ENCODE results near the gene ZBTB11.

ZBTB11 gene

DNA sequence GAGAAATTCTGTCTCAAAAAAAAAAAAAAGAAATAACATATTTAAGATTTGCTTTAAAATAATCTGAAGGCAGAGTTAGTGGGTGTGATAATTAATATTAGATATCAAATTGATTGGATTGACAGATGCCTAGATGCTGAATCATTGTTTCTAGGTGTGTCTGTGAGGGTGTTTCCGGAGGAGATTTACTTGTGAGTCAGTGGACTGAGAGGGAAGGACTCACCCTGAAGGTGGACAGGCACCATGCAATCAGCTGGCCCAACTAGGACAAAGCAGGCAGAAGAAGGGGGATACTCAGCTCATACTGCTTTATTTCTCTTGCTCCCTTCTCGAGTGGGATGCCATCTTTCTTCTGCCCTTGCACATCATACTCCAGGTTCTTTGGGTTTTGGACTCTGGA is 26.2 kb upstream of the ZBTB11 start:
- TF ChIP-seq GFI1B (tag by site-specific recombination; IDR thresholded peaks at IDR 0.05) (no peak), ZEB2 (tag by site-specific recombination; IDR thresholded peaks at IDR 0.05) (no peak), ZNF394 (tag by site-specific recombination; IDR thresholded peaks at IDR 0.05; ENCODE audit: borderline replicate concordance) (no peak), ZNF132 (tag by site-specific recombination; IDR thresholded peaks at IDR 0.05; ENCODE audit: borderline replicate concordance) (no peak), REPIN1 (tag by site-specific recombination; IDR thresholded peaks at IDR 0.05; ENCODE audit: low read depth) (no peak), ZNF768 (tag by site-specific recombination; IDR thresholded peaks at IDR 0.05) (no peak), ZNF146 (tag by site-specific recombination; IDR thresholded peaks at IDR 0.05) (no peak), FEZF1 (tag by site-specific recombination; IDR thresholded peaks at IDR 0.05) (no peak)
- TF ChIP-seq, protein P1, sequence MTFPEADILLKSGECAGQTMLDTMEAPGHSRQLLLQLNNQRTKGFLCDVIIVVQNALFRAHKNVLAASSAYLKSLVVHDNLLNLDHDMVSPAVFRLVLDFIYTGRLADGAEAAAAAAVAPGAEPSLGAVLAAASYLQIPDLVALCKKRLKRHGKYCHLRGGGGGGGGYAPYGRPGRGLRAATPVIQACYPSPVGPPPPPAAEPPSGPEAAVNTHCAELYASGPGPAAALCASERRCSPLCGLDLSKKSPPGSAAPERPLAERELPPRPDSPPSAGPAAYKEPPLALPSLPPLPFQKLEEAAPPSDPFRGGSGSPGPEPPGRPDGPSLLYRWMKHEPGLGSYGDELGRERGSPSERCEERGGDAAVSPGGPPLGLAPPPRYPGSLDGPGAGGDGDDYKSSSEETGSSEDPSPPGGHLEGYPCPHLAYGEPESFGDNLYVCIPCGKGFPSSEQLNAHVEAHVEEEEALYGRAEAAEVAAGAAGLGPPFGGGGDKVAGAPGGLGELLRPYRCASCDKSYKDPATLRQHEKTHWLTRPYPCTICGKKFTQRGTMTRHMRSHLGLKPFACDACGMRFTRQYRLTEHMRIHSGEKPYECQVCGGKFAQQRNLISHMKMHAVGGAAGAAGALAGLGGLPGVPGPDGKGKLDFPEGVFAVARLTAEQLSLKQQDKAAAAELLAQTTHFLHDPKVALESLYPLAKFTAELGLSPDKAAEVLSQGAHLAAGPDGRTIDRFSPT (tag by site-specific recombination; IDR thresholded peaks at IDR 0.05): no peak
- TF ChIP-seq, protein P2, sequence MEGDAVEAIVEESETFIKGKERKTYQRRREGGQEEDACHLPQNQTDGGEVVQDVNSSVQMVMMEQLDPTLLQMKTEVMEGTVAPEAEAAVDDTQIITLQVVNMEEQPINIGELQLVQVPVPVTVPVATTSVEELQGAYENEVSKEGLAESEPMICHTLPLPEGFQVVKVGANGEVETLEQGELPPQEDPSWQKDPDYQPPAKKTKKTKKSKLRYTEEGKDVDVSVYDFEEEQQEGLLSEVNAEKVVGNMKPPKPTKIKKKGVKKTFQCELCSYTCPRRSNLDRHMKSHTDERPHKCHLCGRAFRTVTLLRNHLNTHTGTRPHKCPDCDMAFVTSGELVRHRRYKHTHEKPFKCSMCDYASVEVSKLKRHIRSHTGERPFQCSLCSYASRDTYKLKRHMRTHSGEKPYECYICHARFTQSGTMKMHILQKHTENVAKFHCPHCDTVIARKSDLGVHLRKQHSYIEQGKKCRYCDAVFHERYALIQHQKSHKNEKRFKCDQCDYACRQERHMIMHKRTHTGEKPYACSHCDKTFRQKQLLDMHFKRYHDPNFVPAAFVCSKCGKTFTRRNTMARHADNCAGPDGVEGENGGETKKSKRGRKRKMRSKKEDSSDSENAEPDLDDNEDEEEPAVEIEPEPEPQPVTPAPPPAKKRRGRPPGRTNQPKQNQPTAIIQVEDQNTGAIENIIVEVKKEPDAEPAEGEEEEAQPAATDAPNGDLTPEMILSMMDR (tag by site-specific recombination; IDR thresholded peaks at IDR 0.05): no peak
- TF ChIP-seq, protein P3, sequence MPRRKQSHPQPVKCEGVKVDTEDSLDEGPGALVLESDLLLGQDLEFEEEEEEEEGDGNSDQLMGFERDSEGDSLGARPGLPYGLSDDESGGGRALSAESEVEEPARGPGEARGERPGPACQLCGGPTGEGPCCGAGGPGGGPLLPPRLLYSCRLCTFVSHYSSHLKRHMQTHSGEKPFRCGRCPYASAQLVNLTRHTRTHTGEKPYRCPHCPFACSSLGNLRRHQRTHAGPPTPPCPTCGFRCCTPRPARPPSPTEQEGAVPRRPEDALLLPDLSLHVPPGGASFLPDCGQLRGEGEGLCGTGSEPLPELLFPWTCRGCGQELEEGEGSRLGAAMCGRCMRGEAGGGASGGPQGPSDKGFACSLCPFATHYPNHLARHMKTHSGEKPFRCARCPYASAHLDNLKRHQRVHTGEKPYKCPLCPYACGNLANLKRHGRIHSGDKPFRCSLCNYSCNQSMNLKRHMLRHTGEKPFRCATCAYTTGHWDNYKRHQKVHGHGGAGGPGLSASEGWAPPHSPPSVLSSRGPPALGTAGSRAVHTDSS (tag by site-specific recombination; IDR thresholded peaks at IDR 0.05): no peak
- TF ChIP-seq, protein P4, sequence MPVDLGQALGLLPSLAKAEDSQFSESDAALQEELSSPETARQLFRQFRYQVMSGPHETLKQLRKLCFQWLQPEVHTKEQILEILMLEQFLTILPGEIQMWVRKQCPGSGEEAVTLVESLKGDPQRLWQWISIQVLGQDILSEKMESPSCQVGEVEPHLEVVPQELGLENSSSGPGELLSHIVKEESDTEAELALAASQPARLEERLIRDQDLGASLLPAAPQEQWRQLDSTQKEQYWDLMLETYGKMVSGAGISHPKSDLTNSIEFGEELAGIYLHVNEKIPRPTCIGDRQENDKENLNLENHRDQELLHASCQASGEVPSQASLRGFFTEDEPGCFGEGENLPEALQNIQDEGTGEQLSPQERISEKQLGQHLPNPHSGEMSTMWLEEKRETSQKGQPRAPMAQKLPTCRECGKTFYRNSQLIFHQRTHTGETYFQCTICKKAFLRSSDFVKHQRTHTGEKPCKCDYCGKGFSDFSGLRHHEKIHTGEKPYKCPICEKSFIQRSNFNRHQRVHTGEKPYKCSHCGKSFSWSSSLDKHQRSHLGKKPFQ (tag by site-specific recombination; IDR thresholded peaks at IDR 0.05): no peak
- TF ChIP-seq, protein P5, sequence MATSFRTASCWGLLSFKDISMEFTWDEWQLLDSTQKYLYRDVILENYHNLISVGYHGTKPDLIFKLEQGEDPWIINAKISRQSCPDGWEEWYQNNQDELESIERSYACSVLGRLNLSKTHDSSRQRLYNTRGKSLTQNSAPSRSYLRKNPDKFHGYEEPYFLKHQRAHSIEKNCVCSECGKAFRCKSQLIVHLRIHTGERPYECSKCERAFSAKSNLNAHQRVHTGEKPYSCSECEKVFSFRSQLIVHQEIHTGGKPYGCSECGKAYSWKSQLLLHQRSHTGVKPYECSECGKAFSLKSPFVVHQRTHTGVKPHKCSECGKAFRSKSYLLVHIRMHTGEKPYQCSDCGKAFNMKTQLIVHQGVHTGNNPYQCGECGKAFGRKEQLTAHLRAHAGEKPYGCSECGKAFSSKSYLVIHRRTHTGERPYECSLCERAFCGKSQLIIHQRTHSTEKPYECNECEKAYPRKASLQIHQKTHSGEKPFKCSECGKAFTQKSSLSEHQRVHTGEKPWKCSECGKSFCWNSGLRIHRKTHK (tag by site-specific recombination; IDR thresholded peaks at IDR 0.05): no peak
- no peak overlapping the region for H3K4me3 ChIP-seq (ENCODE audit: low read depth, low read length)
- no peak overlapping the region for H3K27ac ChIP-seq (ENCODE audit: extremely low read depth, low read depth, low read length)
- CTCF ChIA-PET: no interaction called here
- no peaks in the 10 kb centered on the region for H3K36me3 ChIP-seq (ENCODE audit: control insufficient read depth in 2 of 2, insufficient read depth in 1 of 2, low read length in 2 of 2)
- POLR2A ChIA-PET: no interaction called here
- no peaks in the 10 kb centered on the region for H3K9me3 ChIP-seq (ENCODE audit: control insufficient read depth, insufficient read depth, low read depth, low read length)
- no peaks in the 10 kb centered on the region for H3K4me1 ChIP-seq (ENCODE audit: control insufficient read depth, insufficient read depth, low read length)

DNA sequence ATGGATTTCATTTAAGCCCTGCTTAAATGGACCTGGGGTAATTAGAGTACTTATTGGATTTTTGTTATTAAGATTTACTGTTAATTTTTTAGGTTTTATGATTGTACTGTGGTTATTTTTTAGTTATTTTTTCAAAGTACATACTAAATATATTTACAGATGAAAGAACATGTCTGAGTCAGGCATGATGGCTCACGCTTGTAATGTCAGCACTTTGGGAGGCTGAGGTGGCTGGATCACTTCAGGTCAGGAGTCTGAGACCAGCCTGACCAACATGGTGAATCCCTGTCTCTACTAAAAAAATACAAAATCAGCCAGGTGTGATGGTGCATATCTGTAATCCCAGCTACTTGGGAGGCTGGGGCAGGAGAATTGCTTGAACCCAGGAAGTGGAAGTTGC is 25.8 kb upstream of the ZBTB11 start:
- CTCF ChIA-PET: no interaction called here
- Histone ChIP-seq H3K4me1 (ENCODE audit: control insufficient read depth, insufficient read depth, low read length) (no peaks in the 10 kb centered on the region), H3K27ac (ENCODE audit: extremely low read depth, low read depth, low read length) (no peak overlapping the region), H3K4me3 (ENCODE audit: low read depth, low read length) (no peak overlapping the region), H3K36me3 (ENCODE audit: control insufficient read depth in 2 of 2, insufficient read depth in 1 of 2, low read length in 2 of 2) (no peaks in the 10 kb centered on the region), H3K9me3 (ENCODE audit: control insufficient read depth, insufficient read depth, low read depth, low read length) (no peaks in the 10 kb centered on the region)
- POLR2A ChIA-PET: no interaction called here
- TF ChIP-seq ZNF221 (tag by site-specific recombination; IDR thresholded peaks at IDR 0.05; ENCODE audit: borderline replicate concordance) (no peak), ZNF404 (tag by site-specific recombination; IDR thresholded peaks at IDR 0.05) (no peak), ZNF48 (tag by site-specific recombination; IDR thresholded peaks at IDR 0.05) (no peak), SCRT2 (tag by site-specific recombination; IDR thresholded peaks at IDR 0.05) (no peak), MZF1 (tag by site-specific recombination; IDR thresholded peaks at IDR 0.05; ENCODE audit: borderline replicate concordance) (no peak), ZNF133 (tag by site-specific recombination; IDR thresholded peaks at IDR 0.05) (no peak), ZBTB7A (tag by site-specific recombination; IDR thresholded peaks at IDR 0.05; ENCODE audit: low read depth) (no peak), ZNF24 (tag by site-specific recombination; IDR thresholded peaks at IDR 0.05) (no peak), ZNF138 (tag by site-specific recombination; IDR thresholded peaks at IDR 0.05; ENCODE audit: borderline replicate concordance) (no peak)
- TF ChIP-seq, protein P6, sequence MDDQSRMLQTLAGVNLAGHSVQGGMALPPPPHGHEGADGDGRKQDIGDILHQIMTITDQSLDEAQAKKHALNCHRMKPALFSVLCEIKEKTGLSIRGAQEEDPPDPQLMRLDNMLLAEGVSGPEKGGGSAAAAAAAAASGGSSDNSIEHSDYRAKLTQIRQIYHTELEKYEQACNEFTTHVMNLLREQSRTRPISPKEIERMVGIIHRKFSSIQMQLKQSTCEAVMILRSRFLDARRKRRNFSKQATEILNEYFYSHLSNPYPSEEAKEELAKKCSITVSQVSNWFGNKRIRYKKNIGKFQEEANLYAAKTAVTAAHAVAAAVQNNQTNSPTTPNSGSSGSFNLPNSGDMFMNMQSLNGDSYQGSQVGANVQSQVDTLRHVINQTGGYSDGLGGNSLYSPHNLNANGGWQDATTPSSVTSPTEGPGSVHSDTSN (CRISPR knock-in tag; IDR thresholded peaks at IDR 0.05): no peak
- TF ChIP-seq, protein P7, sequence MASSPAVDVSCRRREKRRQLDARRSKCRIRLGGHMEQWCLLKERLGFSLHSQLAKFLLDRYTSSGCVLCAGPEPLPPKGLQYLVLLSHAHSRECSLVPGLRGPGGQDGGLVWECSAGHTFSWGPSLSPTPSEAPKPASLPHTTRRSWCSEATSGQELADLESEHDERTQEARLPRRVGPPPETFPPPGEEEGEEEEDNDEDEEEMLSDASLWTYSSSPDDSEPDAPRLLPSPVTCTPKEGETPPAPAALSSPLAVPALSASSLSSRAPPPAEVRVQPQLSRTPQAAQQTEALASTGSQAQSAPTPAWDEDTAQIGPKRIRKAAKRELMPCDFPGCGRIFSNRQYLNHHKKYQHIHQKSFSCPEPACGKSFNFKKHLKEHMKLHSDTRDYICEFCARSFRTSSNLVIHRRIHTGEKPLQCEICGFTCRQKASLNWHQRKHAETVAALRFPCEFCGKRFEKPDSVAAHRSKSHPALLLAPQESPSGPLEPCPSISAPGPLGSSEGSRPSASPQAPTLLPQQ (tag by site-specific recombination; IDR thresholded peaks at IDR 0.05): no peak

All from HEK293 (cell line).